HCT116 (cell line): ENCODE data around the gene OBSCN. TPM values are rescaled to one million over a fixed set of nuclear protein-coding genes. Genes with fewer than 3 reads are reported as not detected.
A peak's percentile ranks its signal among the peaks of the same experiment; 100 is the strongest.

Source experiments
- ATAC-seq: fragments of 200-7000 bp; cut with Tn5 transposase; 2 replicates; pipeline ENCODE4 v1.9.1; 2020; ENCODE audit warnings: mild to moderate bottlenecking, moderate library complexity
- BruUV-seq: library from RNA; stranded (reverse); fragments of 400-500 nt; replicated peaks from 2 replicates; lab custom pipeline; 2021; lab: Mats Ljungman, UMichigan
- CTCF ChIA-PET: fragments of 300-600 bp; sonication (Branson Sonifier 250); formaldehyde crosslinking; loops from one replicate; lab custom pipeline; 2021; ENCODE audit warnings: antibody characterized with exemption; lab: Charles Lee
- POLR2A ChIA-PET: fragments of 300-600, 350-600 bp; sonication (Branson Sonifier 250); formaldehyde crosslinking; loops from one replicate; lab custom pipeline; 2021; ENCODE audit warnings: antibody characterized with exemption; lab: Charles Lee
- RAD21 ChIA-PET, 2 experiments: fragments of 300-600 bp; sonication (Branson Sonifier 250); formaldehyde crosslinking; loops; one replicate each; lab custom pipeline; 2023; ENCODE audit warnings: low total read pairs in 2 of 2; ENCODE audit not compliant: uncharacterized antibody in 2 of 2, unreplicated experiment in 2 of 2, low non-redundant PET in 1 of 2; lab: Charles Lee
- DNase-seq: peaks from one replicate; pipeline ENCODE4 v3.0.0-alpha.2; 2010; ENCODE audit warnings: low read depth, low spot score
- H2AFZ ChIP-seq: fragments of 200-600 bp; shearing (Covaris generic), sonication (generic); 2 replicates; pipeline ENCODE4 v1.6.1; 2017; ENCODE audit warnings: low read depth, mixed run types, mixed read lengths, antibody characterized with exemption, low read length; ENCODE audit not compliant: poor library complexity, severe bottlenecking
- H3K27ac ChIP-seq: 2 replicates; pipeline ENCODE4 v1.5.1; 2012; ENCODE audit warnings: low read depth, low read length
- H3K27me3 ChIP-seq: fragments of 200-600 bp; sonication (generic); 2 replicates; pipeline ENCODE4 v1.6.1; 2016; ENCODE audit warnings: mixed run types, low read length, mixed read lengths; ENCODE audit not compliant: insufficient read depth
- H3K36me3 ChIP-seq, 2 experiments: fragments of 200-500 bp in 1 of 2; fragments of 200-600 bp in 1 of 2; sonication (Bioruptor generic) in 1 of 2; sonication (generic) in 1 of 2; 2 replicates each; pipeline versions ENCODE4 v1.5.1 to v1.6.1; 2014 to 2016; ENCODE audit warnings: low read length in 2 of 2, inconsistent platforms in 1 of 2, mixed read lengths in 1 of 2, mixed run types in 1 of 2; ENCODE audit not compliant: insufficient read depth in 2 of 2, control insufficient read depth in 1 of 2
- H3K4me1 ChIP-seq, 2 experiments: fragments of 200-600 bp in 1 of 2; sonication (generic) in 1 of 2; 2 replicates each; pipeline versions ENCODE4 v1.5.1 to v1.6.1; 2012 to 2017; ENCODE audit warnings: low read length in 2 of 2, inconsistent platforms in 1 of 2, mild to moderate bottlenecking in 1 of 2, mixed read lengths in 1 of 2, mixed run types in 1 of 2, moderate library complexity in 1 of 2; ENCODE audit not compliant: insufficient read depth in 2 of 2, control insufficient read depth in 1 of 2
- H3K4me2 ChIP-seq: fragments of 200-600 bp; sonication (generic); 2 replicates; pipeline ENCODE4 v1.6.1; 2017; ENCODE audit warnings: mixed run types, low read length, mixed read lengths
- H3K4me3 ChIP-seq, 2 experiments: fragments of 200-600 bp in 1 of 2; sonication (generic) in 1 of 2; replicated peaks in 1 of 2; 2 replicates each; pipeline ENCODE4 v1.5.1; 2011 to 2016; ENCODE audit warnings: low read length in 2 of 2, control low read depth in 1 of 2, low read depth in 1 of 2, mild to moderate bottlenecking in 1 of 2, mixed read lengths in 1 of 2, mixed run types in 1 of 2
- H3K79me2 ChIP-seq: fragments of 200-600 bp; sonication (generic); 2 replicates; pipeline ENCODE4 v1.6.1; 2017; ENCODE audit warnings: mild to moderate bottlenecking, mixed run types, low read length, moderate library complexity, mixed read lengths; ENCODE audit not compliant: insufficient read depth
- H3K9ac ChIP-seq: fragments of 200-600 bp; sonication (generic); 2 replicates; pipeline ENCODE4 v1.6.1; 2016; ENCODE audit warnings: low read length, mixed read lengths
- H3K9me2 ChIP-seq: fragments of 200-600 bp; sonication (generic), shearing (Covaris generic); 2 replicates; pipeline ENCODE4 v1.6.1; 2017; ENCODE audit warnings: mixed run types, mild to moderate bottlenecking, moderate library complexity; ENCODE audit not compliant: insufficient read depth
- H3K9me3 ChIP-seq, 2 experiments: fragments of 200-500 bp in 1 of 2; fragments of 200-600 bp in 1 of 2; sonication (Bioruptor generic) in 1 of 2; sonication (generic) in 1 of 2; 2 replicates each; pipeline ENCODE4 v1.6.1; 2014 to 2017; ENCODE audit warnings: low read length in 2 of 2, mixed read lengths in 2 of 2, inconsistent platforms in 1 of 2, low read depth in 1 of 2, mild to moderate bottlenecking in 1 of 2, mixed run types in 1 of 2, moderate library complexity in 1 of 2; ENCODE audit not compliant: control insufficient read depth in 1 of 2, insufficient read depth in 1 of 2
- H4K20me1 ChIP-seq: fragments of 200-600 bp; sonication (generic), shearing (Covaris generic); 2 replicates; pipeline ENCODE4 v1.6.1; 2017; ENCODE audit warnings: mixed run types, mild to moderate bottlenecking, moderate library complexity; ENCODE audit not compliant: insufficient read depth
- ATF3 ChIP-seq: IDR thresholded peaks from 2 replicates; pipeline ENCODE4 v1.6.1; 2012
- CBX3 ChIP-seq: IDR thresholded peaks from 2 replicates; pipeline ENCODE4 v1.6.1; 2012; ENCODE audit warnings: low read depth
- EGR1 ChIP-seq: IDR thresholded peaks from 2 replicates; pipeline ENCODE4 v1.6.1; 2012; ENCODE audit warnings: low read depth
- ELF1 ChIP-seq: IDR thresholded peaks from 2 replicates; pipeline ENCODE4 v1.6.1; 2012; ENCODE audit warnings: low read depth, borderline replicate concordance
- EZH2phosphoT487 ChIP-seq: fragments of 200-600 bp; IDR thresholded peaks from 2 replicates; pipeline ENCODE4 v1.6.1; 2018; ENCODE audit warnings: antibody characterized with exemption, borderline replicate concordance
- FOSL1 ChIP-seq: IDR thresholded peaks from 2 replicates; pipeline ENCODE4 v1.6.1; 2012; ENCODE audit warnings: low read depth
- JUND ChIP-seq: IDR thresholded peaks from 2 replicates; pipeline ENCODE4 v1.6.1; 2012
- MAX ChIP-seq: IDR thresholded peaks from 2 replicates; pipeline ENCODE4 v1.6.1; 2012
- RAD21 ChIP-seq: IDR thresholded peaks from 2 replicates; pipeline ENCODE4 v1.6.1; 2012; ENCODE audit warnings: low read depth, mild to moderate bottlenecking
- REST ChIP-seq: IDR thresholded peaks from 2 replicates; pipeline ENCODE4 v1.6.1; 2012; ENCODE audit warnings: low read depth
- SIN3A ChIP-seq: IDR thresholded peaks from 2 replicates; pipeline ENCODE4 v1.6.1; 2012; ENCODE audit warnings: low read depth
- SP1 ChIP-seq: IDR thresholded peaks from 2 replicates; pipeline ENCODE4 v1.6.1; 2012; ENCODE audit warnings: low read depth
- TCF7L2 ChIP-seq: IDR thresholded peaks from 2 replicates; pipeline ENCODE4 v1.7.0; 2011; ENCODE audit warnings: borderline replicate concordance, inconsistent platforms; ENCODE audit not compliant: insufficient read depth, insufficient read length; ENCODE audit errors: extremely low read depth
- YY1 ChIP-seq: IDR thresholded peaks from 2 replicates; pipeline ENCODE4 v1.6.1; 2011; ENCODE audit warnings: low read length, low read depth, moderate library complexity, mild to moderate bottlenecking; ENCODE audit not compliant: insufficient replicate concordance; ENCODE audit errors: extremely low read depth
- ZFX ChIP-seq: fragments of 450-650 bp; IDR thresholded peaks from 2 replicates; pipeline ENCODE4 v1.6.1; 2017
- intact Hi-C: fragments of 100-400 bp; cut with micrococcal nuclease; formaldehyde crosslinking; loops from 2 replicates; pipeline ENCODE4 v1.10.0; 2022
- total RNA-seq: library from RNA; stranded (reverse); gene quantifications from one replicate; pipeline ENCODE4 v1.2.1, GENCODE V29; 2021; ENCODE audit not compliant: unreplicated experiment
- TF ChIP-seq, protein P1 (sequence below), 3 experiments: fragments of 200-600 bp in 1 of 3; sonication (generic) in 1 of 3; IDR thresholded peaks in 2 of 3; conservative IDR thresholded peaks in 1 of 3; 2 replicates each; pipeline ENCODE4 v1.5.1; 2012 to 2017; ENCODE audit warnings: low read depth in 2 of 3, low read length in 2 of 3, antibody characterized with exemption in 1 of 3, borderline replicate concordance in 1 of 3, control low read depth in 1 of 3, mild to moderate bottlenecking in 1 of 3, mixed read lengths in 1 of 3, mixed run types in 1 of 3, moderate library complexity in 1 of 3; ENCODE audit not compliant: insufficient read depth in 1 of 3

Gene OBSCN
- total RNA-seq, 1 experiment from 2014 or later: 16.6 TPM

DNA sequence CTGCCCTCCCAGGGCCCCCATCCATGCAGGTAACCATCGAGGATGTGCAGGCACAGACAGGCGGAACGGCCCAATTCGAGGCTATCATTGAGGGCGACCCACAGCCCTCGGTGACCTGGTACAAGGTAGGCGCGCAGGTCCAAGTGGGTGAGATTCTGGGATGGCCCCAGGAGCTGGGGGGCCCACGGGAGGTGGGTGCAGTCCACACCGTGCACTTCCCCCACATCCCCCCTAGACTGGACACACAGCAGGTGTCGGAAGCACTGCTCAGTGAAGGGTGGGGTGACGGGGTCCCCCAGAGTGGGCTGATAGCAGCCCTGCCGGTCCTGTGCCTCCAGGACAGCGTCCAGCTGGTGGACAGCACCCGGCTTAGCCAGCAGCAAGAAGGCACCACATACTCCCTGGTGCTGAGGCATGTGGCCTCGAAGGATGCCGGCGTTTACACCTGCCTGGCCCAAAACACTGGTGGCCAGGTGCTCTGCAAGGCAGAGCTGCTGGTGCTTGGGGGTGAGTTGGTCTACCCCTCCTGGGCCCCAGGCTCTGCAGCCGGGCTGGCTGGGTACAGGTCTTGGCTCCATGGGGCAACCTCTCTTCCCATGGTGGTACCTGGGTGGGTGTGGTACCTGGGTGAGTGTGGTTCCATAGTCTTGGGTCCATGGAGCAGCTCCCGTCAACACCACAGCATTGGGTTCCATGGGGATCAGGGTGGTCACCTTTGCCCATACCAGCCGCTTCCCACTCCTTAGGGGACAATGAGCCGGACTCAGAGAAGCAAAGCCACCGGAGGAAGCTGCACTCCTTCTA is 158.4 kb downstream of the OBSCN start (continued):
- no peak for TF ChIP-seq REST

DNA sequence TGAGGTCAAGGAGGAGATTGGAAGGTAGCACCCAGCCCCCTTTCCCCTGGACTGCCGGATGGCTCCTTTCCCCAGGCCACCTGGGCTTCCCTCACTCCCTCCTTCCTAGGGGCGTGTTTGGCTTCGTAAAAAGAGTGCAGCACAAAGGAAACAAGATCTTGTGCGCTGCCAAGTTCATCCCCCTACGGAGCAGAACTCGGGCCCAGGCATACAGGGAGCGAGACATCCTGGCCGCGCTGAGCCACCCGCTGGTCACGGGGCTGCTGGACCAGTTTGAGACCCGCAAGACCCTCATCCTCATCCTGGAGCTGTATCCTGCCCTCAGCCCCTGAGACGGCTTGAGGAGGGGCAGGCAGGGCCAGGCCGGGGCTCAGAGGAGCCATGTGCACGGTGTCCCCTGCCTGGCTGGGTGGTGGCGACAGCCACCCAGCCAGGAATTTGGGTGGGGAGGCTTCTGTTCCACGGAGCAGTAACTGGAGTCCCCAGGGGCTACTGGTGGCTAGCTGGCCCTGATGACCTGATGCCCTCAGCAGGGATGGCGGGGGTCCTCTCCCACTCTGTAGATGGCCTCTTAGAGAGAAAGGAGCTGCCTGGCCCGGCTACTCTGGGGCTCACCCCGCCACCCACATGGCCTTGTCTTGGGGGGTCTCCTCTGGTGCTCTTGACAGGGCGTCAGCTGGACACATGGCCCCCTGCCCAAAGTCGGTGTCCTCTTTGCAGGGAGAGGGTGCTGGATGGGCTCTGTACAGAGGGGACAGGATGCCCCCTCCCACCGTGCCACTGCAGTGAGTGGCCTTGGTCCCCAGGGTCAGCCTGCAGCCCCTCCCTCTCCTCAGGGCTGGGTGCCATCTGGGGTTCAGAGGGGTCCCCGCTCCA is 159.3 kb downstream of the OBSCN start:
- Histone ChIP-seq H3K79me2 (no peaks in the 10 kb centered on the region), H3K27me3 (no peaks in the 10 kb centered on the region), H4K20me1 (no peaks in the 10 kb centered on the region), H3K9me3 (no peaks in the 10 kb centered on the region), H3K4me1 (peaks cover 0 to 27% of the 10 kb centered on the region in 2 experiments; a peak in 3 of 4 replicates), H2AFZ (no peak overlapping the region), H3K4me2 (peak overlapping the region; percentile 62), H3K36me3 (no peaks in the 10 kb centered on the region), H3K27ac (no peak overlapping the region), H3K4me3 (no peak overlapping the region), H3K9me2 (no peaks in the 10 kb centered on the region), H3K9ac (no peak overlapping the region)
- ChIA-PET POLR2A (no interaction called here), RAD21 (no interaction called here), CTCF (no interaction called here)
- intact Hi-C loops: no loop called here
- DNase-seq: no peak
- ATAC-seq: no peak
- BruUV-seq: no TSS peak
- TF ChIP-seq ZFX: no peak
- no peak for TF ChIP-seq ATF3
- no peak for TF ChIP-seq EGR1
- no peak for TF ChIP-seq MAX
- TF ChIP-seq SP1: no peak
- TF ChIP-seq RAD21: no peak
- no peak for TF ChIP-seq JUND
- no peak for TF ChIP-seq SIN3A
- TF ChIP-seq EZH2phosphoT487: no peak
- TF ChIP-seq ELF1: no peak
- no peak for TF ChIP-seq TCF7L2
- TF ChIP-seq CBX3: no peak
- no peak for TF ChIP-seq YY1
- no peak for TF ChIP-seq FOSL1
- TF ChIP-seq, protein P1, sequence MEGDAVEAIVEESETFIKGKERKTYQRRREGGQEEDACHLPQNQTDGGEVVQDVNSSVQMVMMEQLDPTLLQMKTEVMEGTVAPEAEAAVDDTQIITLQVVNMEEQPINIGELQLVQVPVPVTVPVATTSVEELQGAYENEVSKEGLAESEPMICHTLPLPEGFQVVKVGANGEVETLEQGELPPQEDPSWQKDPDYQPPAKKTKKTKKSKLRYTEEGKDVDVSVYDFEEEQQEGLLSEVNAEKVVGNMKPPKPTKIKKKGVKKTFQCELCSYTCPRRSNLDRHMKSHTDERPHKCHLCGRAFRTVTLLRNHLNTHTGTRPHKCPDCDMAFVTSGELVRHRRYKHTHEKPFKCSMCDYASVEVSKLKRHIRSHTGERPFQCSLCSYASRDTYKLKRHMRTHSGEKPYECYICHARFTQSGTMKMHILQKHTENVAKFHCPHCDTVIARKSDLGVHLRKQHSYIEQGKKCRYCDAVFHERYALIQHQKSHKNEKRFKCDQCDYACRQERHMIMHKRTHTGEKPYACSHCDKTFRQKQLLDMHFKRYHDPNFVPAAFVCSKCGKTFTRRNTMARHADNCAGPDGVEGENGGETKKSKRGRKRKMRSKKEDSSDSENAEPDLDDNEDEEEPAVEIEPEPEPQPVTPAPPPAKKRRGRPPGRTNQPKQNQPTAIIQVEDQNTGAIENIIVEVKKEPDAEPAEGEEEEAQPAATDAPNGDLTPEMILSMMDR (IDR thresholded peaks at IDR 0.05 in 2 of 3, conservative IDR thresholded peaks at IDR 0.05 in 1 of 3; ENCODE audit: borderline replicate concordance in 1 of 3, insufficient read depth in 1 of 3, low read depth in 2 of 3, low read length in 2 of 3): no peak
